GM12873 (cell line): Measurements from ENCODE around the gene VAV2.

Source experiments
- TF ChIP-seq, protein P1 (sequence below): IDR thresholded peaks from 2 replicates; pipeline ENCODE4 v1.5.1; 2012; ENCODE audit warnings: low read depth, mild to moderate bottlenecking, moderate library complexity, low read length, control low read depth; ENCODE audit not compliant: insufficient read depth; ENCODE audit errors: missing control alignments

The VAV2 gene

DNA sequence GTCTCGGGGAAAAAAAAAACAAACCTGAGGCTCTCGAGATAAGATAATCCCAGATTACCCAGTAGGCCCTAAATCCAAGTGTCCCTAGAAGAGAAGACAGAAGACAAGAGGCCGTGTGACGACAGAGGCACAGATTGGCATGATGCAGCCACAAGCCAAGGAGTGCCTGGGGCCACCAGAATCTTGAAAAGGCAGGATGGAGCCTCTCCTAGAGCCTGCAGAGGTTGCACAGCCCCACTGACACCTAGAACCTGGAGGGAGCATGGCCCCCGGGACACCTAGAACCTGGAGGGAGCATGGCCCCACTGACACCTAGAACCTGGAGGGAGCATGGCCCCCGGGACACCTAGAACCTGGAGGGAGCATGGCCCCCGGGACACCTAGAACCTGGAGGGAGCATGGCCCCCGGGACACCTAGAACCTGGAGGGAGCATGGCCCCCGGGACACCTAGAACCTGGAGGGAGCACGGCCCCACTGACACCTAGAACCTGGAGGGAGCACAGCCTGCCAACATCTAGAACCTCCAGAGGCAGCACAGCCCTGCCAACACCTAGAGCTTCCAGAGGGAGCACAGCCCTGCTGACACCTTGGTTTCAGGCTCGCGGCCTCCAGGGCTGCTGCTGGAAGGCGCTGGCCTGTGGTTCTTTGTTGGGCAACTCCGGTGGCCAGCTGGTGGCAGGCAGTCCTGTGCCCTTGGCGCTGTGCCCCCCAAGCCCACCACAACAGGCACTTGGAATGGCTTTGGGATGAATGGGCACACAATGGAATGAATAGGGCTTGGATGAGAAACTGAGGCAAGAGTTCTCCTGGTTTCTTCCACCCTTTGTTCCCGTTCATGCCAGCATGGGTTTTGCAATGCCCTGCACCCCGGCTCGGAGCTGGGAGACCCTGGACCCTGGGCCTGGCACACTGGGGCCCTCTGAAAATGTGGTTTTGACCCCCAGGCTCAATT is 39.2 kb downstream of the VAV2 start:
- TF ChIP-seq, protein P1, sequence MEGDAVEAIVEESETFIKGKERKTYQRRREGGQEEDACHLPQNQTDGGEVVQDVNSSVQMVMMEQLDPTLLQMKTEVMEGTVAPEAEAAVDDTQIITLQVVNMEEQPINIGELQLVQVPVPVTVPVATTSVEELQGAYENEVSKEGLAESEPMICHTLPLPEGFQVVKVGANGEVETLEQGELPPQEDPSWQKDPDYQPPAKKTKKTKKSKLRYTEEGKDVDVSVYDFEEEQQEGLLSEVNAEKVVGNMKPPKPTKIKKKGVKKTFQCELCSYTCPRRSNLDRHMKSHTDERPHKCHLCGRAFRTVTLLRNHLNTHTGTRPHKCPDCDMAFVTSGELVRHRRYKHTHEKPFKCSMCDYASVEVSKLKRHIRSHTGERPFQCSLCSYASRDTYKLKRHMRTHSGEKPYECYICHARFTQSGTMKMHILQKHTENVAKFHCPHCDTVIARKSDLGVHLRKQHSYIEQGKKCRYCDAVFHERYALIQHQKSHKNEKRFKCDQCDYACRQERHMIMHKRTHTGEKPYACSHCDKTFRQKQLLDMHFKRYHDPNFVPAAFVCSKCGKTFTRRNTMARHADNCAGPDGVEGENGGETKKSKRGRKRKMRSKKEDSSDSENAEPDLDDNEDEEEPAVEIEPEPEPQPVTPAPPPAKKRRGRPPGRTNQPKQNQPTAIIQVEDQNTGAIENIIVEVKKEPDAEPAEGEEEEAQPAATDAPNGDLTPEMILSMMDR = no peak

DNA sequence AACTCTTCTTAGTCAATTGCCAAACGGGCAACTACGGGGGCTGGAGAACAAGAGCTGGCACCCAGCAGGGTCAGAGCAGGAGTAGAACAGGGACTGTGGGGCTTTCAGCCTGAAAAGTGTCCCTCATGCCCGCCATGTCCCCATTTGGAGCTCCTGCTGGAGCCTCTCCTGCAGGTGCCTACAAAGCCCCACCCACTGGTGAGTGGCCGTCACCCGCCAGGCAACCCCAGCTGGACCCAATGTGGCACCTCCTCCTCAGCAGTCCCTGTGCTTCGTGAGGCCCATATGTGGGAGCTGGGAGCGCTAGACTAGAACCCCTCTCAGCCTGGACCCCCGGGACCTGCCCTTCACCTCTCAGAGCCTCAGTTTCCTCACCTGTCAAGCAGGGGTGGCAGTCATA is 40.9 kb downstream of the VAV2 start:
- TF ChIP-seq, protein P1 = no peak

GRCh38 chr9:133950629-133951111 is 41.5 kb downstream of the VAV2 start:
- TF ChIP-seq, protein P1 = no peak

GRCh38 chr9:133950192-133950591 is 41.9 kb downstream of the VAV2 start:
- TF ChIP-seq, protein P1 = no peak

GRCh38 chr9:133949486-133950061 is 42.5 kb downstream of the VAV2 start:
- TF ChIP-seq, protein P1 = no peak

DNA sequence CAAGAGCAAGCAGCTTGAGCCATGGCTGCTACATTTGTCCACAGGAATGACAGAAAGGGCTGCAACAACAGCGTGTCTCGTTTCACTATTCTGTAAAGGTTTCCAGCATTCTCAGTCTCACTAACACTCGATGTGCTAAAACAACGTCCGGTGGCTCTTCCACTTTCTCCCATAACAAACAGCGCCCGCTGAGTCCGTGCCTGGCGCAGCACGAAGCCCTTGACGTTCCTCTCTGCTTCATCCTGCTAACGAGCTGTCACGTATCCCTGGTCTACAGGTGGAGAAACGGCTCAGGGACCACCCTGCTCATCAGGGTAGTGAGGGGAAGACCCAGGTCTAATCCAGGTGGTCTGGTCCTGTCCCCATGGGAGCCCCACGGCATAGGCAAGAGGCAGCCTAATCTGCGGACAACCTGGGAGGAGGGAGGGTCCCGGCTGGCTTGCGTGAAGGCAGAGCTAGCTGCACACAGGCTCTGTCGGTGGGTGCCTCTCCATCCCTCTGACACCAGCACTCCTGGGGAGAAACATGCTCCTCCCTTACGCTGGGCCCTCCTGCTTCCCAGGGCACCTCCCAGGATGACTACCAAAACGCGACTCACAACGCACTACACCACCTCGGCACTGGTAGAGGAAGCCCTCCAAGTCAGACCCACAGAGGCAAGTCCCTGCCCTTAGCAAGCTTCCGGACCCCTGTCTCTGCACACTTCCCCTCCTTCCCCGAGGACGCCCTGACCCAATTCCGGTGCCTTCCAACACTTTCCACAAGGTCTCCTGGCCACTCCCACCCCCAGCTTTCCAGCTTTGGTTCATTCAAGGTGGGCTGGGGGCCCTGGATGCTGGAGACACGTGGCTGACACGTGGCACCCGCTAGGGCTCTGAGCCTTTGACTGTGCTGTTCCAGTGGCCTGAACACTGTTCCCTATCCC is 43.3 kb downstream of the VAV2 start:
- TF ChIP-seq, protein P1 = no peak

- TF ChIP-seq, protein P1 = no peak
Measured at GRCh38 chr9:133948131-133948530, 44.0 kb downstream of the VAV2 start.
